Prostate gland (tissue), 2 donors: ENCODE measurements around the gene ADARB2. TPM values are rescaled to one million over a fixed set of nuclear protein-coding genes. Genes with fewer than 3 reads are reported as not detected.

ENCODE experiments used
- DNase-seq: peaks from one replicate; pipeline ENCODE4 v3.0.0-alpha.2; 2019; ENCODE audit warnings: low spot score
- H3K27ac ChIP-seq, 2 donors: fragments of 200-600 bp; sonication (generic); 2 replicates each; pipeline ENCODE4 v1.5.1; 2017 to 2019
- H3K27me3 ChIP-seq: fragments of 200-600 bp; sonication (generic); replicated peaks from 2 replicates; pipeline ENCODE4 v1.5.1; 2019; ENCODE audit not compliant: insufficient read depth
- H3K36me3 ChIP-seq, 2 donors: fragments of 200-600 bp; sonication (generic); 1 replicate in 1 of 2; 2 replicates in 1 of 2; pipeline versions ENCODE4 v1.5.1 to v1.8.1; 2017 to 2019
- H3K4me1 ChIP-seq: fragments of 200-600 bp; sonication (generic); replicated peaks from 2 replicates; pipeline ENCODE4 v1.5.1; 2019
- H3K4me3 ChIP-seq, 2 donors: fragments of 200-600 bp; sonication (generic); 2 replicates each; pipeline ENCODE4 v1.5.1; 2017 to 2019
- H3K9me3 ChIP-seq: fragments of 200-600 bp; sonication (generic); 2 replicates; pipeline ENCODE4 v1.5.1; 2017
- POLR2A ChIP-seq: fragments of 450-650 bp; IDR thresholded peaks from one replicate; pipeline ENCODE4 v1.6.1; 2016; ENCODE audit warnings: antibody characterized with exemption, mild to moderate bottlenecking
- POLR2AphosphoS5 ChIP-seq: sonication (generic); formaldehyde crosslinking; IDR thresholded peaks from one replicate; pipeline ENCODE4 v1.6.1; 2017; ENCODE audit warnings: antibody characterized with exemption
- WGBS: methylation state at CpG from one replicate; pipeline ENCODE4 v1.1.5; 2018; 5-methylcytosine and 5-hydroxymethylcytosine counted together
- intact Hi-C: fragments of 100-400 bp; cut with DNase I; formaldehyde crosslinking; loops from one replicate; pipeline ENCODE4 v1.14.2; 2022
- total RNA-seq, 2 donors: library from RNA; depleted of rRNA; stranded (reverse); fragments of >200 nt; gene quantifications; one replicate each; pipeline ENCODE4 v1.1.0, GENCODE V29; 2016
- TF ChIP-seq, protein P1 (sequence below), 4 experiments: fragments of 200-600 bp in 2 of 4; fragments of 450-650 bp in 2 of 4; sonication (generic) in 2 of 4; IDR thresholded peaks; 1 replicate in 3 of 4; 2 replicates in 1 of 4; pipeline ENCODE4 v1.5.1; 2016 to 2019; ENCODE audit warnings: antibody characterized with exemption in 4 of 4, mild to moderate bottlenecking in 2 of 4, moderate library complexity in 2 of 4

Gene ADARB2
- total RNA-seq, 2 donors from 2014 or later, result 0.36 to 10.5 TPM

- H3K9me3 ChIP-seq, result no peaks in the 10 kb centered on the region
- H3K27me3 ChIP-seq, result no peaks in the 10 kb centered on the region
- no peaks in the 10 kb centered on the region for H3K36me3 ChIP-seq
- no peaks in the 10 kb centered on the region for H3K4me1 ChIP-seq
- WGBS, result 88% methylated on average over 12 of the region's 12 CpGs
- no peak for DNase-seq
- intact Hi-C loops, result no loop called here
- TF ChIP-seq POLR2AphosphoS5, result no peak
- TF ChIP-seq POLR2A, result no peak
- TF ChIP-seq, protein P1, sequence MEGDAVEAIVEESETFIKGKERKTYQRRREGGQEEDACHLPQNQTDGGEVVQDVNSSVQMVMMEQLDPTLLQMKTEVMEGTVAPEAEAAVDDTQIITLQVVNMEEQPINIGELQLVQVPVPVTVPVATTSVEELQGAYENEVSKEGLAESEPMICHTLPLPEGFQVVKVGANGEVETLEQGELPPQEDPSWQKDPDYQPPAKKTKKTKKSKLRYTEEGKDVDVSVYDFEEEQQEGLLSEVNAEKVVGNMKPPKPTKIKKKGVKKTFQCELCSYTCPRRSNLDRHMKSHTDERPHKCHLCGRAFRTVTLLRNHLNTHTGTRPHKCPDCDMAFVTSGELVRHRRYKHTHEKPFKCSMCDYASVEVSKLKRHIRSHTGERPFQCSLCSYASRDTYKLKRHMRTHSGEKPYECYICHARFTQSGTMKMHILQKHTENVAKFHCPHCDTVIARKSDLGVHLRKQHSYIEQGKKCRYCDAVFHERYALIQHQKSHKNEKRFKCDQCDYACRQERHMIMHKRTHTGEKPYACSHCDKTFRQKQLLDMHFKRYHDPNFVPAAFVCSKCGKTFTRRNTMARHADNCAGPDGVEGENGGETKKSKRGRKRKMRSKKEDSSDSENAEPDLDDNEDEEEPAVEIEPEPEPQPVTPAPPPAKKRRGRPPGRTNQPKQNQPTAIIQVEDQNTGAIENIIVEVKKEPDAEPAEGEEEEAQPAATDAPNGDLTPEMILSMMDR (IDR thresholded peaks at IDR 0.05), result no peak
- H3K4me3 ChIP-seq, result no peak overlapping the region
- H3K27ac ChIP-seq, result no peak overlapping the region
Observed at GRCh38 chr10:1648648-1649047, 88.7 kb downstream of the ADARB2 start.

DNA sequence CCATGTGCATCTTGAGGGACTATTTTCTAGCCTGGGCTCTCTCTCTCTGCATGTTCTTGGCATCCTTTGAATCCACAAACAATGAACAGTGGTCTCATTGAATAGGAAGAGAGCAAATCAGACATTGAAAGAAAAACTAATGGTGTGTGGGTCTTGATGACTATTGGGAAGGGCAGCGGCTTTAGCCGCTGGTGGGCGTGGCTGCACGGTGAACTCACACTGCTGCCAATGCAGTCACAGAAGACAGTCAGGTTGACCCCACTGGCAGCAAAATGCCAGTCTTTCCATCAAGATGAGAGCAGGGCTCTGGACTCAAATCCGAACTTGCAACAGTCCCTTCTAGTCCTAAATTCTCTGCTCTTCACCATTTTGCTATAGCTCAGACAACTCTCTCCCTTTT, 91.0 kb downstream of the ADARB2 start:
- Histone ChIP-seq H3K9me3 (no peaks in the 10 kb centered on the region), H3K4me3 (no peak overlapping the region), H3K27me3 (no peaks in the 10 kb centered on the region), H3K4me1 (no peaks in the 10 kb centered on the region), H3K36me3 (no peaks in the 10 kb centered on the region), H3K27ac (no peak overlapping the region)
- no peak for TF ChIP-seq POLR2A
- TF ChIP-seq, protein P1 (IDR thresholded peaks at IDR 0.05), result no peak
- no peak for TF ChIP-seq POLR2AphosphoS5
- no peak for DNase-seq
- 62% methylated on average over 5 of the region's 5 CpGs for WGBS
- intact Hi-C loops, result no loop called here

- TF ChIP-seq, protein P1 (IDR thresholded peaks at IDR 0.05), result no peak
- TF ChIP-seq POLR2AphosphoS5, result no peak
- TF ChIP-seq POLR2A, result no peak
- DNase-seq, result no peak
- 80% methylated on average over 4 of the region's 4 CpGs for WGBS
- Histone ChIP-seq H3K27me3 (no peaks in the 10 kb centered on the region), H3K4me1 (no peaks in the 10 kb centered on the region), H3K4me3 (no peak overlapping the region), H3K27ac (no peak overlapping the region), H3K36me3 (no peaks in the 10 kb centered on the region), H3K9me3 (no peaks in the 10 kb centered on the region)
- intact Hi-C loops, result no loop called here
Observed at GRCh38 chr10:1645896-1646295, 91.4 kb downstream of the ADARB2 start.

DNA sequence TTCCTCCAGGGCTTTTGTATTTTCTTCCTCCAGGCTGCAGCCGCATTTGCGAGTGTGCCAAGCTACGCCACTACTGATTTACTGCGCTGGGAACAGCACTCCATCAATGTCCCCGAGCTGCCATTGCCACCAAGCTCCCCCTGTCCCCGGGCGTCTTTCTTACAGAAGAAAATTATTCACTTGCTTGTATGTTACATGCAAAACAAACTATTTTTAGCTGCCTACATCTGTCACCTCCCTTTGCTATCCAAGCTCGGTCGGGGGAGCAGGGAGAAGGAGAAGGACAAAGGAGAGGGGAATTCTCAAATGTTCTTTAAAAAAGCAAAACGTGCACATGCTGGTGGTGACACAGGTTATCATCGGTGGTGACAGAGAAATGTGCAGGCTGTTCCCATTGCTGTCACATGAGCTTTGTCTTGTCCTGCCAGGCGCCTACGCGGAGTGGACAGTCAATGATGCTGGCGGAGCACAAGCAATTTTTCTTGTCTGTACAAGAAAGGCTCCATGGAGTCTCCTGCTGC, 93.1 kb downstream of the ADARB2 start:
- H3K27ac ChIP-seq, result no peak overlapping the region
- WGBS, result 81% methylated on average over 15 of the region's 15 CpGs
- no peaks in the 10 kb centered on the region for H3K36me3 ChIP-seq
- H3K4me3 ChIP-seq, result no peak overlapping the region
- DNase-seq, result no peak
- H3K27me3 ChIP-seq, result no peaks in the 10 kb centered on the region
- H3K4me1 ChIP-seq, result no peaks in the 10 kb centered on the region
- TF ChIP-seq POLR2A (no peak), POLR2AphosphoS5 (no peak)
- TF ChIP-seq, protein P1 (IDR thresholded peaks at IDR 0.05), result no peak
- no peaks in the 10 kb centered on the region for H3K9me3 ChIP-seq
- intact Hi-C loops, result no loop called here

GRCh38 chr10:1643908-1644179, 93.5 kb downstream of the ADARB2 start:
- Histone ChIP-seq H3K36me3 (no peaks in the 10 kb centered on the region), H3K27me3 (no peaks in the 10 kb centered on the region), H3K4me1 (no peaks in the 10 kb centered on the region), H3K27ac (no peak overlapping the region), H3K4me3 (no peak overlapping the region), H3K9me3 (no peaks in the 10 kb centered on the region)
- no peak for TF ChIP-seq POLR2AphosphoS5
- DNase-seq, result no peak
- intact Hi-C loops, result no loop called here
- 84% methylated on average over 9 of the region's 9 CpGs for WGBS
